ENCODE results near the gene CD34.

The CD34 gene

GRCh38 chr1:207959910-207960309 lies 49.0 kb upstream of the CD34 start:
- TF ChIP-seq ZFP3 (CRISPR knock-in tag; IDR thresholded peaks at IDR 0.05) (no peak), TSHZ2 (CRISPR knock-in tag; IDR thresholded peaks at IDR 0.05) (no peak), ZC3H10 (CRISPR knock-in tag; IDR thresholded peaks at IDR 0.05) (no peak), ESRRG (CRISPR knock-in tag; IDR thresholded peaks at IDR 0.05) (no peak), ZFP30 (CRISPR knock-in tag; IDR thresholded peaks at IDR 0.05) (no peak), PPARA (CRISPR knock-in tag; IDR thresholded peaks at IDR 0.05; ENCODE audit: borderline replicate concordance) (no peak), ISL1 (CRISPR knock-in tag; IDR thresholded peaks at IDR 0.05) (no peak), CSRNP3 (CRISPR knock-in tag; IDR thresholded peaks at IDR 0.05) (no peak), TCF4 (CRISPR knock-in tag; IDR thresholded peaks at IDR 0.05; ENCODE audit: borderline replicate concordance) (no peak), PATZ1 (CRISPR knock-in tag; IDR thresholded peaks at IDR 0.05; ENCODE audit: borderline replicate concordance) (no peak)
- ATAC-seq: no peak

GRCh38 chr1:207959141-207959825 lies 48.4 kb upstream of the CD34 start:
- TF ChIP-seq ZNF8 (CRISPR knock-in tag; IDR thresholded peaks at IDR 0.05) (no peak), ISL1 (CRISPR knock-in tag; IDR thresholded peaks at IDR 0.05) (no peak), PATZ1 (CRISPR knock-in tag; IDR thresholded peaks at IDR 0.05; ENCODE audit: borderline replicate concordance) (no peak), OSR1 (CRISPR knock-in tag; IDR thresholded peaks at IDR 0.05) (no peak), GLIS3 (CRISPR knock-in tag; IDR thresholded peaks at IDR 0.05) (no peak), ZFP3 (CRISPR knock-in tag; IDR thresholded peaks at IDR 0.05) (no peak)
- no peak for ATAC-seq

GRCh38 chr1:207958376-207959139 lies 47.6 kb upstream of the CD34 start:
- ATAC-seq: no peak
- TF ChIP-seq CSRNP3 (CRISPR knock-in tag; IDR thresholded peaks at IDR 0.05) (no peak), PATZ1 (CRISPR knock-in tag; IDR thresholded peaks at IDR 0.05; ENCODE audit: borderline replicate concordance) (no peak), BACH2 (CRISPR knock-in tag; IDR thresholded peaks at IDR 0.05; ENCODE audit: borderline replicate concordance) (no peak), ZC3H10 (CRISPR knock-in tag; IDR thresholded peaks at IDR 0.05) (no peak), ARNTL (CRISPR knock-in tag; IDR thresholded peaks at IDR 0.05; ENCODE audit: borderline replicate concordance, low read depth) (no peak), ZFP30 (CRISPR knock-in tag; IDR thresholded peaks at IDR 0.05) (no peak), CSDC2 (CRISPR knock-in tag; IDR thresholded peaks at IDR 0.05) (no peak), ESRRG (CRISPR knock-in tag; IDR thresholded peaks at IDR 0.05) (no peak), ISL1 (CRISPR knock-in tag; IDR thresholded peaks at IDR 0.05) (no peak), POU6F1 (CRISPR knock-in tag; IDR thresholded peaks at IDR 0.05; ENCODE audit: borderline replicate concordance, low read depth) (no peak), PPARA (CRISPR knock-in tag; IDR thresholded peaks at IDR 0.05; ENCODE audit: borderline replicate concordance) (no peak), ZNF8 (CRISPR knock-in tag; IDR thresholded peaks at IDR 0.05) (no peak), GLIS3 (CRISPR knock-in tag; IDR thresholded peaks at IDR 0.05) (no peak), TCF4 (CRISPR knock-in tag; IDR thresholded peaks at IDR 0.05; ENCODE audit: borderline replicate concordance) (no peak), TSHZ2 (CRISPR knock-in tag; IDR thresholded peaks at IDR 0.05) (no peak)

Measured in SK-N-SH treated with all-trans-retinoic acid at 6 μM for 48 hours (cell line).